IMR-90 (cell line): ENCODE measurements around the gene GRIN2A.

Experiments
- CHD1 ChIP-seq: IDR thresholded peaks from 2 replicates; pipeline ENCODE4 v1.6.1; 2012; ENCODE audit warnings: low read depth, low read length, improper control_type of control experiment
- CTCF ChIP-seq: conservative IDR thresholded peaks from 2 replicates; pipeline ENCODE4 v1.5.1; 2012; ENCODE audit warnings: mild to moderate bottlenecking, low read depth, low read length, improper control_type of control experiment
- ELK1 ChIP-seq: fragments of 150-350 bp; IDR thresholded peaks from 2 replicates; pipeline ENCODE4 v1.6.1; 2016; ENCODE audit warnings: low read depth, mild to moderate bottlenecking, low read length, moderate library complexity, borderline replicate concordance
- MAZ ChIP-seq: IDR thresholded peaks from 2 replicates; pipeline ENCODE4 v1.6.1; 2012; ENCODE audit warnings: low read depth, mild to moderate bottlenecking, low read length, improper control_type of control experiment, moderate library complexity, borderline replicate concordance
- MXI1 ChIP-seq: IDR thresholded peaks from 2 replicates; pipeline ENCODE4 v1.6.1; 2012; ENCODE audit warnings: low read depth, mild to moderate bottlenecking, low read length, moderate library complexity, borderline replicate concordance
- NFE2L2 ChIP-seq: fragments of 150-350 bp; IDR thresholded peaks from 2 replicates; pipeline ENCODE4 v1.6.1; 2016; ENCODE audit warnings: low read depth, mild to moderate bottlenecking, low read length
- POLR2A ChIP-seq: IDR thresholded peaks from 2 replicates; pipeline ENCODE4 v1.6.1; 2012; ENCODE audit warnings: mild to moderate bottlenecking, low read depth, low read length
- RAD21 ChIP-seq: IDR thresholded peaks from 2 replicates; pipeline ENCODE4 v1.6.1; 2012; ENCODE audit warnings: low read length, improper control_type of control experiment
- RFX5 ChIP-seq: IDR thresholded peaks from 2 replicates; pipeline ENCODE4 v1.8.0; 2012; ENCODE audit warnings: low read depth, mild to moderate bottlenecking, low read length, moderate library complexity
- SMC3 ChIP-seq: fragments of 150-350 bp; IDR thresholded peaks from 2 replicates; pipeline ENCODE4 v1.6.1; 2016; ENCODE audit warnings: low read depth, mild to moderate bottlenecking, antibody characterized with exemption, low read length, moderate library complexity
- USF2 ChIP-seq: fragments of 150-350 bp; IDR thresholded peaks from 2 replicates; pipeline ENCODE4 v1.6.1; 2017; ENCODE audit warnings: mild to moderate bottlenecking, antibody characterized with exemption, low read length, low read depth

GRCh38 chr16:9953908-9954570 is 228.2 kb downstream of the GRIN2A start:
- TF ChIP-seq CTCF (no peak), ELK1 (no peak), POLR2A (no peak), MAZ (no peak), RAD21 (no peak), NFE2L2 (no peak), SMC3 (no peak), USF2 (no peak), MXI1 (no peak), CHD1 (no peak), RFX5 (no peak)
